Dendritic cell treated with granulocyte-macrophage colony-stimulating factor and Interleukin-4, amounts not matched to agents 40 ng/mL and 50 ng/mL, for 4 days (primary cell): ENCODE measurements around the gene DBI.

Experiments used
- H3K27ac Mint-ChIP-seq: one replicate; pipeline ENCODE4 v1.8.0; 2022; ENCODE audit warnings: mild to moderate bottlenecking, mixed read lengths
- H3K27me3 Mint-ChIP-seq: one replicate; pipeline ENCODE4 v1.8.0; 2022; ENCODE audit warnings: mild to moderate bottlenecking, mixed read lengths
- H3K36me3 Mint-ChIP-seq: one replicate; pipeline ENCODE4 v1.8.0; 2022; ENCODE audit warnings: low read depth, mixed read lengths
- H3K4me1 Mint-ChIP-seq: one replicate; pipeline ENCODE4 v1.8.0; 2022; ENCODE audit warnings: low read depth, mixed read lengths
- H3K4me3 Mint-ChIP-seq: one replicate; pipeline ENCODE4 v1.8.0; 2022; ENCODE audit warnings: mild to moderate bottlenecking, moderate library complexity, mixed read lengths
- H3K9me3 Mint-ChIP-seq: one replicate; pipeline ENCODE4 v1.8.0; 2022; ENCODE audit warnings: mixed read lengths
- intact Hi-C: fragments of 100-400 bp; cut with micrococcal nuclease; formaldehyde crosslinking; loops from one replicate; pipeline ENCODE4 v1.15.0; 2022

Gene DBI

DNA sequence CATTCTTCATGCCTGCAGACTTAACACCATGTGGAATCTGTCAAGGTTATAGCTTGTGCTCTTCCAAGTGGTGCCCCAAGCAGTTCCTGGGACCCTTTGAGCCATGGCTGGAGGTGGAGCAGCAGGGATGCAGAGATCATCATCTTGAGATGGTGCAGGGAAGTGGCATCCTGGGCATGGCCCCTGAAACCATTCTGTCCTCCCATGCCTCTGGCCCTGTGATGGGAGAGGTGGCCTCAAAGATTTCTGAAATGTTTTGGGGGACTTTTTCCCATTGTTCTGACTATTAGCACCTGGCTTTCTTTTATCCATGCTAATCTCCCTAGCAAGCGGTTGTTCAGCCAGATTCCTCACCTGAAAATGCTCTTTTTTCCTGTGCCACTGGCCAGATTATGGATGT lies 54.5 kb downstream of the DBI start:
- intact Hi-C loops = no loop called here
- H3K27ac Mint-ChIP-seq = no peak overlapping the region
- H3K36me3 Mint-ChIP-seq = no peaks in the 10 kb centered on the region
- H3K9me3 Mint-ChIP-seq = peaks cover 11% of the 10 kb centered on the region
- peaks cover 48% of the 10 kb centered on the region for H3K27me3 Mint-ChIP-seq
- H3K4me1 Mint-ChIP-seq = peaks cover 21% of the 10 kb centered on the region
- no peak overlapping the region for H3K4me3 Mint-ChIP-seq

DNA sequence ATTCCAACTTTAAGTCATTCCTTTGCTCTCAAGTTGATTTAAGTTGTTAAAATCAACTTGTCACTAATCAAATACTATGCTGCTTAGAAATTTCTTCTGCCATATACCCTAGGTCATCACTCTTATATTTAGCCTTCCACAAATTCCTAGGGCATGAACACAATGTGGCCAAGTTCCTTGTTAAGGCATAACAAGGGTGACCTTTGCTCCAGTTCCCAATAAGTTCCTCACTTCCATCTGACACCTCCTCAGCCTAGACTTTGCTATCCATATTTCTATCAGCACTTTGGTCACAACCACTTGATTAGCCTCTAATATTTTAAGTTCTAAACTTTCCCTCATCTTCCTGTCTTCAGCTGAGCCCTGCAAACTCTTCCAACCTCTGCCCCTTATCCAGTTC lies 55.0 kb downstream of the DBI start:
- intact Hi-C loops = no loop called here
- peaks cover 52% of the 10 kb centered on the region for H3K27me3 Mint-ChIP-seq
- no peak overlapping the region for H3K27ac Mint-ChIP-seq

More for the DNA sequence above, 55.0 kb downstream of the DBI start:
- Mint-ChIP-seq H3K36me3 (no peaks in the 10 kb centered on the region), H3K4me1 (peaks cover 25% of the 10 kb centered on the region), H3K9me3 (peaks cover 11% of the 10 kb centered on the region), H3K4me3 (no peak overlapping the region)
